Esophagus squamous epithelium (tissue), 4 donors: Measurements from ENCODE around the gene KMT2C.

Source experiments
- POLR2A ChIP-seq, 4 donors: fragments of 450-650 bp; IDR thresholded peaks; one replicate each; pipeline ENCODE4 v1.6.1; 2017; ENCODE audit warnings: antibody characterized with exemption in 4 of 4, mild to moderate bottlenecking in 4 of 4, moderate library complexity in 3 of 4
- TF ChIP-seq, protein P1 (sequence below), 6 experiments: fragments of 450-650 bp in 4 of 6; fragments of 200-600 bp in 2 of 6; sonication (generic) in 2 of 6; IDR thresholded peaks; one replicate each; pipeline ENCODE4 v1.5.1; 2016 to 2019; ENCODE audit warnings: antibody characterized with exemption in 6 of 6, mild to moderate bottlenecking in 4 of 6, moderate library complexity in 4 of 6

DNA sequence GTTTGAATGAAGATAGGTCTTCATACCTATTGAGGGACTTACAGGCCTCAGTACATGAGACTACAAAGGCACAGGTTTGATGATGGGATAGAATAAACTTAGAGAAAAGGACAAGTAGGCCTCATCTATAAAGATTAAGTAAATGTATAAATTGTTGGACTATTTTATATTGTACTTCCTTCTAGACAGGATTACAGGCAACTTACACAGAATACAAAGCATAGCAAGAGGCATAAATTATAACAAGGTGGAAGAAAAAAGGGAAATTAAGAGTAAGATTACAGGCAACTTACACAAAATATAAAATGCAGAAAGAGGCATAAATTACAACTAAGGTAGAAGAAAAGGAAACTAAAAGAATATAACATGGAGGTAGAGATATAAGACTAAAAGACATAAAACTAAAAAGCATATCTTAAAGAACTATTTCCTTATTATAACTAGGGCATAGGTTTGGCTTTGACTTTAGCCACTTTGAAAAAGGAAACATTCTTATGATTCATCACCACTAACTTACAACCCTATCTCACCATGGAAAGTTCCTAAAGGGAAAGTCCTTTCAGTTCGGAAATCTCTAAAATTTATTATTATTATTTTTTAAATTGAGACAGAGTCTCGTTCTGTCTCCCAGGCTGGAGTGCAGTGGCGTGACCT is 257.3 kb downstream of the KMT2C start:
- TF ChIP-seq, protein P1, sequence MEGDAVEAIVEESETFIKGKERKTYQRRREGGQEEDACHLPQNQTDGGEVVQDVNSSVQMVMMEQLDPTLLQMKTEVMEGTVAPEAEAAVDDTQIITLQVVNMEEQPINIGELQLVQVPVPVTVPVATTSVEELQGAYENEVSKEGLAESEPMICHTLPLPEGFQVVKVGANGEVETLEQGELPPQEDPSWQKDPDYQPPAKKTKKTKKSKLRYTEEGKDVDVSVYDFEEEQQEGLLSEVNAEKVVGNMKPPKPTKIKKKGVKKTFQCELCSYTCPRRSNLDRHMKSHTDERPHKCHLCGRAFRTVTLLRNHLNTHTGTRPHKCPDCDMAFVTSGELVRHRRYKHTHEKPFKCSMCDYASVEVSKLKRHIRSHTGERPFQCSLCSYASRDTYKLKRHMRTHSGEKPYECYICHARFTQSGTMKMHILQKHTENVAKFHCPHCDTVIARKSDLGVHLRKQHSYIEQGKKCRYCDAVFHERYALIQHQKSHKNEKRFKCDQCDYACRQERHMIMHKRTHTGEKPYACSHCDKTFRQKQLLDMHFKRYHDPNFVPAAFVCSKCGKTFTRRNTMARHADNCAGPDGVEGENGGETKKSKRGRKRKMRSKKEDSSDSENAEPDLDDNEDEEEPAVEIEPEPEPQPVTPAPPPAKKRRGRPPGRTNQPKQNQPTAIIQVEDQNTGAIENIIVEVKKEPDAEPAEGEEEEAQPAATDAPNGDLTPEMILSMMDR (IDR thresholded peaks at IDR 0.05) = no peak
- no peak for TF ChIP-seq POLR2A (IDR thresholded peaks at IDR 0.05)
